Astrocyte (in vitro differentiated cells and primary cell): ENCODE data around the gene GMDS.

Source experiments
- CTCF ChIP-seq: IDR thresholded peaks from 2 replicates; pipeline ENCODE4 v1.5.1; 2011; ENCODE audit warnings: low read depth, mild to moderate bottlenecking, inconsistent platforms, low read length, moderate library complexity; ENCODE audit not compliant: insufficient read depth
- EZH2 ChIP-seq: IDR thresholded peaks from 2 replicates; pipeline ENCODE4 v1.6.1; 2012; ENCODE audit warnings: mild to moderate bottlenecking, low read length, inconsistent platforms; ENCODE audit not compliant: insufficient read depth

- TF ChIP-seq CTCF (no peak), EZH2 (no peak)
Observed at GRCh38 chr6:2155206-2155605, 90.2 kb downstream of the GMDS start.
